IPS-18a (cell line): Measurements from ENCODE around the gene AHRR.
"Not testable (repeated sequence)": the region's sequence is repeated elsewhere in the genome, so short reads cannot be mapped to it uniquely, and the experiment has no call there.

Experiments used
- H3K27ac ChIP-seq: one replicate; pipeline ENCODE4 v1.5.1; 2013; ENCODE audit warnings: low read length
- H3K27me3 ChIP-seq: one replicate; pipeline ENCODE4 v1.6.1; 2013; ENCODE audit warnings: mild to moderate bottlenecking, low read length; ENCODE audit not compliant: control insufficient read depth, insufficient read depth
- H3K36me3 ChIP-seq: one replicate; pipeline ENCODE4 v1.6.1; 2013; ENCODE audit warnings: low read depth, low read length; ENCODE audit not compliant: control insufficient read depth
- H3K4me1 ChIP-seq: one replicate; pipeline ENCODE4 v1.6.1; 2013; ENCODE audit warnings: low read depth, low read length; ENCODE audit not compliant: control insufficient read depth
- H3K4me3 ChIP-seq: one replicate; pipeline ENCODE4 v1.5.1; 2013; ENCODE audit warnings: low read length
- H3K9ac ChIP-seq: one replicate; pipeline ENCODE4 v1.6.1; 2013; ENCODE audit warnings: mild to moderate bottlenecking, low read length, moderate library complexity
- H3K9me3 ChIP-seq: one replicate; pipeline ENCODE4 v1.6.1; 2013; ENCODE audit warnings: low read depth, low read length; ENCODE audit not compliant: control insufficient read depth

AHRR gene

DNA sequence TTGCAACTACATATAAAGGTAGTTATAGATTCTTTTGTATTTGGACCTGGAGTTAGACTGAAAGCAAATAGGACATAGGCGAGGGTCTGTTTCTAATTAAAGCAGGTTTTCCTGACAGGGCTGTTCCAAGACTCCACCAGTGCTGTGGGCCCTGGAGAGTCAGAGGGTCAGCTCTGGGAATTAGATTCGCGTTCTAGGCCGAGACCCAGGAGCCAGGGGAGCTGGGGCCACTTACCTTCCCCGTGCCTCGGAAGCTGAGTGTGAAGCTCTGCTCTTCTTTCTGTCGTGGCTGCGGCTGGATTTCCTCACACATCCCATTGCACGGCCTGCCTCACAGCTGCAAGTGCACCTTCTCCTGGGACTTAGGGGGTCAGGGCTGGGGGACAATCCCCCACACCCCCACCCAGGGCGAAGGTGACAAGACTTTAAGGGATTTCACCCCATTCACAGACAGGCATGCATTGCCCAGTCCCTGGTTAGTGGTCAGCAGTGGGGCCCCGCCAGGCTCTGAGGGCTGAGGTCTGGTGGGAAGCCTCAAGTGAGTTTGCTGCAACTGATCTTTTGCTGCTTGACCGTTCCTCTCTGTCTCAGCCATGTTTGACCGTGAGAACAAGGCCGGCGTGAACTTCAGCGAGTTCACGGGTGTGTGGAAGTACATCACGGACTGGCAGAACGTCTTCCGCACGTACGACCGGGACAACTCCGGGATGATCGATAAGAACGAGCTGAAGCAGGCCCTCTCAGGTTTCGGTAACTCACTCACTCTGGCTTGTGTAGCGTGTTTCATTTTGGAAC, 15.3 kb upstream of the AHRR start:
- Histone ChIP-seq H3K9me3 (no peaks in the 10 kb centered on the region), H3K27me3 (no peaks in the 10 kb centered on the region), H3K36me3 (peaks cover 11% of the 10 kb centered on the region), H3K27ac (no peak overlapping the region), H3K9ac (no peak overlapping the region), H3K4me3 (no peak overlapping the region), H3K4me1 (no peaks in the 10 kb centered on the region)

DNA sequence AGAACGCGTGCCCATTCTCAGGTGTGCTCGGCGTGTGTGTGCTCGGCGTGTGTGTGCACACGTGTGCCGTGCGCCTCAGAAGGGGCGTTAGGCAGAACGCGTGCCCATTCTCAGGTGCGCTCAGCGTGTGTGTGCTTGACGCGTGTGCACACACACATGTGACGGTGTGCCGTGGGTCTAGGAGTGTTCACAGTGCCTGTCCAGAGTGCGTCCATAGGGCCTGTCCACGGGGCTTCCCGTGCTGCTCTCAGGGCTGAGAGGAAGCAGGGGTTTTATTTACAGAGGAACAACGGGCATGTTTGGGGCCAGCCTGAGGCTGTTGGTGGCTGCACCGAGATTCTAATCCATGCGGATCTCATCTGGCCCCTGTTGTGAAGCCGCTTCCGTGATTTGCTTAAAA, 14.2 kb upstream of the AHRR start:
- no peak overlapping the region for H3K9ac ChIP-seq
- H3K9me3 ChIP-seq = no peaks in the 10 kb centered on the region
- H3K36me3 ChIP-seq = peaks cover 11% of the 10 kb centered on the region
- H3K27ac ChIP-seq = no peak overlapping the region
- no peaks in the 10 kb centered on the region for H3K27me3 ChIP-seq
- H3K4me3 ChIP-seq = no peak overlapping the region
- H3K4me1 ChIP-seq = no peaks in the 10 kb centered on the region

DNA sequence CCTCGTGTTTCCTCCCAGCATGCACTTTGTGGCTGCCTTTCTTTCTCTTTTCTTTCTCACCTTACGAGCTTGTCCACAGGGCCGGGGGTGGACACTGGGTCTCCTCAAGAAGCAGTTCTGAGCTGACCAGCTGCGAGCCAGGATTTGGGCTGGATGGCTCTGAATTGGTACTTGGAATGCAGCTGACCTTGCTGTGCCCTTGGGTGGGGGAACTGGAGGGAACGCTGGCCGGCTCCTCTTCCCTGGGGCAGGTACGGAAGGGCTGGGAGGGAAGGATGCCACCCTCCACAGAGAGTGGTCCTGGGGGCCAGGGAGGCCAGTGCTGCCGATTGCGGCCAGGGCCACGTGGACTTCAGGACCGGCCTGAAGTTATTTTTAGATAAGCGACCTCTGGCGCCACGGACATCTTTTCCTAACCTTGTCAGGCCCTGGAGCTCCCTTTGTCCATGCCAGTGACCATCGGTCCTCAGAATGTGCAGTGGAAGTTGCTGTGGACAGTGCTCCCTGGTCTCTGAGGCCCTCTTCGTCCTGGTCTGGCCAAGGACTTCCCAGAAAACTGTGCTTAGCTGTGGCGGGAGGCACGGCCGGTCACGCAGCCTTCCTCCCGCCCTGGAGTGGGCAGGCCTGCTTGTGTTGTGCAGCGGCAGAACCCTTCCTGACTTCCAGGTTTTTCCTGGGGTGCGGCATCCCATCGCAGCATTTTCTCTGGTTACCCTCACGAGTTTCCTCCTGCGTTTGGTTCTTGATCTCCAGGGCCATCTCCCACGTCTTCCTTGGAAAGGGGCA, 13.5 kb upstream of the AHRR start:
- peaks cover 11% of the 10 kb centered on the region for H3K36me3 ChIP-seq
- H3K4me3 ChIP-seq = no peak overlapping the region
- no peaks in the 10 kb centered on the region for H3K27me3 ChIP-seq
- no peak overlapping the region for H3K9ac ChIP-seq
- no peaks in the 10 kb centered on the region for H3K9me3 ChIP-seq
- no peak overlapping the region for H3K27ac ChIP-seq
- H3K4me1 ChIP-seq = no peaks in the 10 kb centered on the region

DNA sequence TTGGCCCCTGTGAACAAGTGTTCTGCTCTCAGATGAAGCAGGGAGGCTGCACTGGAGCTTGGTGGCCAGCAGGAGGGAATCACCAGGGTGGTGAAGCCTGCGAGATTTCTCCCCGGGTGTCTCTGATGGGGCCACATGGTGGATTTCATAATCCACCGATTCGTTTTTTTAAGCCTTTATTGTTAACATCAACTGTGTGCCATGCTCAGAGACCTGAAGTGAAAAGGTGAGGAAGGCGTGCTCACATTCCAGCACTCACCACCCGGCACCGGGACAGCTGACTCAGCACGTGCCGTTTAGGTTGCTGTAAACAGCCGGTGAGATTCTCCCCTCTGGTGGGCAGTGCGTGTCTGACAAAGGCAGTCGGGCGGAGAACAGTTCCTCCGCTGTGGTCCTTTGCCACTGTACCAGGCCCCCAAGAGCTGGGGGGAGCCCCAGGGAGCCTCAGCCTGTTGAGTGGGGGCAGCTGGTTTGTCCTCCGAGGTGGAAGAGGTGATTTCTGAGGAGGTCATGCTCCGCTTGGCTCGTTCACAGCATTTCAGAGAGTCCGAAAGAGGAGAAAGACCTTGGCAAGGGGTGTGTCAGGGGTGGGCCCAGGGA, 12.7 kb upstream of the AHRR start:
- Histone ChIP-seq H3K4me1 (no peaks in the 10 kb centered on the region), H3K4me3 (no peak overlapping the region), H3K27ac (no peak overlapping the region), H3K9ac (no peak overlapping the region), H3K36me3 (peaks cover 11% of the 10 kb centered on the region), H3K27me3 (no peaks in the 10 kb centered on the region), H3K9me3 (no peaks in the 10 kb centered on the region)

DNA sequence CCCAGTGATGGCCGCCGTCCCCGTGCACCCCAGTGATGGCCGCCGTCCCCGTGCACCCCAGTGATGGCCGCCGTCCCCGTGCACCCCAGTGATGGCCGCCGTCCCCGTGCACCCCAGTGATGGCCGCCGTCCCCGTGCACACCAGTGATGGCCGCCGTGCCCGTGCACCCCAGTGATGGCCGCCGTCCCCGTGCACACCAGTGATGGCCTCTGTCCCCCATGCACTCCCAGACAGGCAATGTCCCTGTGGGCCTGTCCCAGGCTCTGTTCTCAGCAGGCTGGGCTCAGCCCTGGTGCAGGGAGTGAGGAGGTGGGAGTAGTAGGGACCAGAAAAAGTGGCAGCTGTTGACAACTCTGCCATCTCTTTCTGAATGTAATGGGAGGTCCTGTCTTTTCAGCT, 11.7 kb upstream of the AHRR start:
- H3K9me3 ChIP-seq, H3K27me3 ChIP-seq, H3K27ac ChIP-seq, H3K9ac ChIP-seq, H3K4me1 ChIP-seq, H3K4me3 ChIP-seq: not testable (repeated sequence)
- peaks cover 16% of the 10 kb centered on the region for H3K36me3 ChIP-seq

DNA sequence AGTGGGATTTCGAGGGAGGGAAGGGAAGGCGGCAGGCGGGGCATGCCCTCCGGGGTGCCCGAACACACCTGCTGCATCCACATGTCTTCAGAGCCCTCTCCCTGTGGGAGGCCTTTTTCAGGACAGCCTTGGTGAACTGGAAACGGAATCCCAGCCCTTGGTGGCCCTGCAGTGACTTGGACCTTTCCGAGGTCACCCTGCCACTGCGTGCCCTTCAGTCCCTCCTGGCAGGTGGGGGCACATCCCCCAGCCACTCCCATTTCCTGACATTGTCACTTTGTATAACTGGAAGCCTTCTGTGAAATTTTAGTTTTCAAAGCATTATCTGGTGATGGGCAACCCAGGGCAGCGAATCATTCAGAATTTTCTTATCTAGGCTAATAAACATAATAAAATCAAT, 11.0 kb upstream of the AHRR start:
- Histone ChIP-seq H3K4me1 (no peaks in the 10 kb centered on the region), H3K36me3 (peaks cover 16% of the 10 kb centered on the region), H3K27ac (no peak overlapping the region), H3K9ac (no peak overlapping the region), H3K9me3 (no peaks in the 10 kb centered on the region), H3K4me3 (no peak overlapping the region), H3K27me3 (no peaks in the 10 kb centered on the region)

DNA sequence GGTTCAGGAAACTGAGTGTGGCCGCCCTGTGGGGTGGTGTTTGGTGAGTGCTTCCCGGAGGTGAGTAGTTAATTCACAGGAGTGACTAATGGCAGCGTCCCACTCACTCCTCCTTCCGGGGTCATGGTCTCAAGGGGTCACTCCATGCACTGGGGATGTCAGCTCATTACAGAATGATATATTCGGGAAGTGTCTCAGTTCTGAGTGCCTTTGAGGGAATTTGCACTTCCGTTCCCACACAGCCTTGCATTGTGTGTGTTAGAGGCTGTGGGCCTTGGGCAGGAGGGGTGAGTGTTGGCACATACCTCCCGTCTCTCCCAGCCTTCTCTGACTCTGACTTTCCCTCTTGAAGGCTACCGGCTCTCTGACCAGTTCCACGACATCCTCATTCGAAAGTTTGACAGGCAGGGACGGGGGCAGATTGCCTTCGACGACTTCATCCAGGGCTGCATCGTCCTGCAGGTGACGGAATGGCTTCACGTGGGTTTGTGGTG, 10.5 kb upstream of the AHRR start:
- Histone ChIP-seq H3K9ac (no peak overlapping the region), H3K27ac (no peak overlapping the region), H3K4me3 (no peak overlapping the region), H3K4me1 (no peaks in the 10 kb centered on the region), H3K9me3 (no peaks in the 10 kb centered on the region), H3K27me3 (no peaks in the 10 kb centered on the region), H3K36me3 (peaks cover 16% of the 10 kb centered on the region)

DNA sequence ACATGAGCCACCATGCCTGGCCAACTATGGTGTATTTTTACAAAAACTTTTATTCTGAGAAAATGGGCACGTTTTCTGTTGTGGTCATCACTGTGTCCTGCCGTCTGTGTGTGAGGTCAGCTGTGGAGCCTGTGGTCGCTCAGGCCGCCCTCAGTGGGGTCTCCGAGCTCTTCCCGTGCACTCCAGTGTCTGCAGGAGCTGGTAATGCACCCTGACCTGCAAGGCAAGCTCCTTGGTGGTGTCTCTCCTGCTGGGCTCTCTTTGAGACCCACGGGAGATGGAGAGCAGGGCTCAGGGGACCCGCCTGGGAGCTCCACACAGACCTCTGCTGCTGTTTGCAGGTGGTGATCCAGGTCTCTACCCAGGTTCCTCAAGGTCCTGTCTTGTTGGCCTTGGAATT, 9.6 kb upstream of the AHRR start:
- Histone ChIP-seq H3K9me3 (no peaks in the 10 kb centered on the region), H3K36me3 (peaks cover 10% of the 10 kb centered on the region), H3K27ac (no peak overlapping the region), H3K4me1 (no peaks in the 10 kb centered on the region), H3K9ac (no peak overlapping the region), H3K27me3 (no peaks in the 10 kb centered on the region), H3K4me3 (no peak overlapping the region)

DNA sequence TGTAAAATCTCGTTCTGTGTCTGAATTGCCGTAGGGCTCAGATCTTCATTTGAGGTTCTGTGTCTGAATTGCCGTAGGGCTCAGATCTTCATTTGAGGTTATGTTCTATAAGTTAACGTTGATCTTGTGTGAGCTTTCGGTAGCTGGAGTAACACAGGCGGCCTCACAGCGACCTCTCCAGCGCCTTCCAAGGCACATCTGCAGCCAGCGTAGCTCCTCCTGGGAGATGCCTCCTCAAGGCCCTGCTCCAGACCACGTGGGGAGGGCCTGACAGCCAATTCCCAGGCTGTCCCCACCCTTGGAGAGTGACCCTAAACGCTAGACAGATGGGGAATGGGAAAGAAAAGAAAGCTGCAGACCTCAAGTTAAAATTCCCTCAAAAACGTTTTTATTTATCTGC, 8.7 kb upstream of the AHRR start:
- no peak overlapping the region for H3K27ac ChIP-seq
- H3K4me1 ChIP-seq = no peaks in the 10 kb centered on the region
- no peak overlapping the region for H3K9ac ChIP-seq
- H3K27me3 ChIP-seq = no peaks in the 10 kb centered on the region
- H3K9me3 ChIP-seq = no peaks in the 10 kb centered on the region
- no peak overlapping the region for H3K4me3 ChIP-seq
- H3K36me3 ChIP-seq = peaks cover 5% of the 10 kb centered on the region

DNA sequence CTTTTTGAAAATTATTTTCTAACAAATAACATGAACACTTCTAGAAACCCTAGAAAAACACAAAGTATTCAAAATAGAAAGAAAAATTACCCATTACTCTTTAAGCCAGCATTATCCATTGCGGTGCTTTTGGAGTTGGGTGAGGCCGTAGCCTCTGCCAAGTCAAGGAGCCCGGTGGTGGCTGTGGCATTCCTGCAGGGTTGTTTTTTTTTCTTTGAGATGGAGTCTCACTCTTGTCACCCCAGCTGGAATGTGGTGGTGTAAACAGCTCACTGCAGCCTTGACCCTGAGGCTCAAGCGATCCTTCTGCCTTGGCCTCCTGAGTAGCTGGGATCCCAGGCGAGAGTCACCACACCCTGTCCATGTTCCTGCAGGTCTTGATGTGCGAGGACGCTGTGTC, 8.2 kb upstream of the AHRR start:
- Histone ChIP-seq H3K4me3 (no peak overlapping the region), H3K9ac (no peak overlapping the region), H3K27ac (no peak overlapping the region), H3K27me3 (no peaks in the 10 kb centered on the region), H3K4me1 (no peaks in the 10 kb centered on the region), H3K36me3 (peaks cover 5% of the 10 kb centered on the region), H3K9me3 (no peaks in the 10 kb centered on the region)

DNA sequence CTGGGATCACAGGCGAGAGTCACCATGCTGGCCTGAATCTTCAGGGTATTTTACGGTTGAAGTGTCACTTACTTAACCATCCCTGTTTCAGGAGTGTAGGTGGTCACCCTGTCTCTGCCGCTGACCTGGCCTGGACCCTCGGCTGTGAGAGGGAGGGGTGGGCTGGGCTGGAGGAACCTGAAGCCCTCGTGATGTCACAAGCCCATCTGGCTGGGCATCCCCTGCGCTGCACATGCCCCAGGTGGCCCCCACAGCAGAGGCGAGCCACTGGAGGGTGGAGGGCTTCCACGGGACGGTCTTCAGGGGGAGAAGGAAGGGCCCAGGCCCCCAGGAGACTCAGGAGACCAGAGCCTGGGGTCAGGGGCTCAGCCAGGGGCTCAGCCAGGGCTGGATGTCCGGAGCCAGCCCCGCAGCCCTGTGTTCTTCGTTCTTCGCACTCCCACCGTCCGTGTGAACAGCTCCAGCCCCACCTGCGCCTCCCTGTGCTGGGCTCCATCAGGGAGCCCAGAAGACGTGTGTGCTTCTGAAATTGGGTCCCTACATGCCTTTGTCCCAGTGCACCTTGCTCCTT, 7.6 kb upstream of the AHRR start:
- no peak overlapping the region for H3K27ac ChIP-seq
- H3K4me3 ChIP-seq = no peak overlapping the region
- no peaks in the 10 kb centered on the region for H3K4me1 ChIP-seq
- peaks cover 5% of the 10 kb centered on the region for H3K36me3 ChIP-seq
- no peaks in the 10 kb centered on the region for H3K9me3 ChIP-seq
- H3K27me3 ChIP-seq = peaks cover 6% of the 10 kb centered on the region
- no peak overlapping the region for H3K9ac ChIP-seq
